ENCODE measurements around the gene TMEM165.

- no peak for TF ChIP-seq CTCF (IDR thresholded peaks at IDR 0.05)
- no peak for TF ChIP-seq POLR2A (IDR thresholded peaks at IDR 0.05; ENCODE audit: low read depth)
- TF ChIP-seq POLR2AphosphoS5 (IDR thresholded peaks at IDR 0.05): no peak
- TF ChIP-seq EP300 (IDR thresholded peaks at IDR 0.05): no peak
Observed at GRCh38 chr4:55364691-55365344, 30.9 kb upstream of the TMEM165 start.
